Endothelial cell of umbilical vein (primary cell): ENCODE results near the gene SLC8A1. TPM values are rescaled to one million over a fixed set of nuclear protein-coding genes. Genes with fewer than 3 reads are reported as not detected.

Experiments used
- BruUV-seq: library from RNA; stranded (reverse); fragments of 400-500 nt; replicated peaks from 2 replicates; lab custom pipeline; 2021; lab: Mats Ljungman, UMichigan
- CTCF ChIA-PET: fragments of 300-600, 350-600 bp; sonication (Branson Sonifier 250); formaldehyde crosslinking; loops from one replicate; lab custom pipeline; 2021; ENCODE audit warnings: antibody characterized with exemption, inconsistent platforms; lab: Charles Lee
- POLR2A ChIA-PET: fragments of 300-600, 350-600 bp; sonication (Branson Sonifier 250); formaldehyde crosslinking; loops from one replicate; lab custom pipeline; 2021; ENCODE audit warnings: antibody characterized with exemption, inconsistent platforms; lab: Charles Lee
- DNase-seq: peaks from one replicate; pipeline ENCODE4 v3.0.0-alpha.2; 2011; ENCODE audit warnings: low read depth, low spot score
- FAIRE-seq: peaks from 2 replicates; lab custom pipeline; 2011; peaks lifted over from hg19 to GRCh38; lab: Jason Lieb, UNC
- H2AFZ ChIP-seq: 2 replicates; pipeline ENCODE4 v1.6.0; 2012; ENCODE audit warnings: low read depth, low read length, control low read depth, inconsistent platforms
- H3K27ac ChIP-seq: 2 replicates; pipeline ENCODE4 v1.5.1; 2011; ENCODE audit warnings: low read depth, mild to moderate bottlenecking, control low read depth, low read length, moderate library complexity; ENCODE audit not compliant: insufficient read depth
- H3K27me3 ChIP-seq, 2 experiments: 2 replicates each; pipeline versions ENCODE4 v1.6.0 to v1.6.1; 2011; ENCODE audit warnings: low read length in 2 of 2, mixed read lengths in 1 of 2; ENCODE audit not compliant: control insufficient read depth in 2 of 2, insufficient read depth in 2 of 2
- H3K36me3 ChIP-seq, 2 experiments: 2 replicates in 1 of 2; 3 replicates in 1 of 2; pipeline ENCODE4 v1.5.1; 2011; ENCODE audit warnings: low read length in 2 of 2, mild to moderate bottlenecking in 1 of 2, moderate library complexity in 1 of 2; ENCODE audit not compliant: control insufficient read depth in 2 of 2, insufficient read depth in 2 of 2; ENCODE audit errors: extremely low read depth in 1 of 2
- H3K4me1 ChIP-seq: 3 replicates; pipeline ENCODE4 v1.5.1; 2011; ENCODE audit warnings: mild to moderate bottlenecking, low read length; ENCODE audit not compliant: control insufficient read depth, insufficient read depth; ENCODE audit errors: extremely low read depth
- H3K4me2 ChIP-seq: 2 replicates; pipeline ENCODE4 v1.6.1; 2011; ENCODE audit warnings: low read length, control low read depth, mixed read lengths; ENCODE audit not compliant: insufficient read depth
- H3K4me3 ChIP-seq, 3 experiments: fragments of 200-600 bp in 1 of 3; sonication (generic), shearing (Covaris generic) in 1 of 3; replicated peaks in 1 of 3; 2 replicates each; pipeline ENCODE4 v1.5.1; 2011 to 2016; ENCODE audit warnings: control low read depth in 3 of 3, low read length in 3 of 3, mild to moderate bottlenecking in 2 of 3, inconsistent platforms in 1 of 3, low read depth in 1 of 3, moderate library complexity in 1 of 3; ENCODE audit not compliant: insufficient read depth in 1 of 3
- H3K79me2 ChIP-seq: 2 replicates; pipeline ENCODE4 v1.6.0; 2012; ENCODE audit warnings: low read length, inconsistent platforms; ENCODE audit not compliant: control insufficient read depth, insufficient read depth
- H3K9ac ChIP-seq: replicated peaks from 2 replicates; pipeline ENCODE3; 2011; ENCODE audit warnings: low read length, control low read depth; ENCODE audit not compliant: insufficient read depth; ENCODE audit errors: extremely low read depth
- H3K9me1 ChIP-seq: replicated peaks from 3 replicates; pipeline ENCODE4 v1.6.0; 2011; ENCODE audit warnings: mild to moderate bottlenecking, low read length; ENCODE audit not compliant: control insufficient read depth, insufficient read depth; ENCODE audit errors: extremely low read depth
- H3K9me3 ChIP-seq: replicated peaks from 2 replicates; pipeline ENCODE4 v1.5.1; 2012; ENCODE audit warnings: low read length, inconsistent platforms; ENCODE audit not compliant: control insufficient read depth, insufficient read depth
- H4K20me1 ChIP-seq: replicated peaks from 2 replicates; pipeline ENCODE3; 2011; ENCODE audit warnings: mild to moderate bottlenecking, low read length; ENCODE audit not compliant: control insufficient read depth, insufficient read depth; ENCODE audit errors: extremely low read depth
- EZH2 ChIP-seq: IDR thresholded peaks from 2 replicates; pipeline ENCODE4 v1.6.1; 2012; ENCODE audit warnings: borderline replicate concordance, low read depth, mild to moderate bottlenecking, moderate library complexity, low read length, inconsistent platforms; ENCODE audit not compliant: severe bottlenecking
- FOS ChIP-seq: IDR thresholded peaks from 2 replicates; pipeline ENCODE4 v1.6.1; 2011; ENCODE audit warnings: mild to moderate bottlenecking, low read length, moderate library complexity, borderline replicate concordance; ENCODE audit not compliant: insufficient read depth
- GATA2 ChIP-seq: IDR thresholded peaks from 2 replicates; pipeline ENCODE4 v1.7.0; 2011; ENCODE audit warnings: low read depth, mild to moderate bottlenecking, moderate library complexity, mixed read lengths, low read length; ENCODE audit not compliant: insufficient read length, insufficient read depth
- JUN ChIP-seq: IDR thresholded peaks from 2 replicates; pipeline ENCODE4 v1.6.1; 2011; ENCODE audit warnings: borderline replicate concordance, low read depth; ENCODE audit not compliant: insufficient read length, insufficient read depth
- MAX ChIP-seq: IDR thresholded peaks from 2 replicates; pipeline ENCODE4 v1.6.1; 2011; ENCODE audit not compliant: insufficient read depth, insufficient read length
- MYC ChIP-seq: IDR thresholded peaks from one replicate; pipeline ENCODE4 v1.6.1; 2011; ENCODE audit warnings: mild to moderate bottlenecking, low read depth, low read length
- POLR2A ChIP-seq: IDR thresholded peaks from 2 replicates; pipeline ENCODE4 v1.6.1; 2012; ENCODE audit warnings: low read depth, mild to moderate bottlenecking, control low read depth, low read length
- POLR2AphosphoS5 ChIP-seq: IDR thresholded peaks from 2 replicates; pipeline ENCODE4 v1.6.1; 2012; ENCODE audit warnings: low read depth, mild to moderate bottlenecking, control low read depth, low read length, moderate library complexity; ENCODE audit not compliant: insufficient read depth
- dilution Hi-C: fragments of 300-500 bp; cut with MboI; formaldehyde crosslinking; loops from one replicate; pipeline ENCODE4 v1.15.0; 2019; ENCODE audit warnings: low sequenced_read_pairs; ENCODE audit not compliant: extremely low pct_ligation_motif_present
- intact Hi-C: fragments of 100-400 bp; cut with micrococcal nuclease; formaldehyde crosslinking; loops from one replicate; pipeline ENCODE4 v1.10.0; 2022
- polyA plus RNA-seq, 4 experiments: library from polyadenylated mRNA; depleted of rRNA in 3 of 4; stranded (reverse) in 3 of 4; unstranded in 1 of 4; fragments of >200 nt; gene quantifications; 2 replicates each; pipeline versions ENCODE4 v1.2.1 to v1.2.3, GENCODE V29; 2011 to 2012; ENCODE audit warnings: missing spikeins in 1 of 4
- total RNA-seq: library from RNA; stranded (reverse); gene quantifications from 2 replicates; pipeline ENCODE4 v1.2.3, GENCODE V29; 2021
- TF ChIP-seq, protein P1 (sequence below), 2 donors: IDR thresholded peaks; 1 replicate in 1 of 2; 2 replicates in 1 of 2; pipeline ENCODE4 v1.5.1; 2011; ENCODE audit warnings: low read length in 2 of 2, mild to moderate bottlenecking in 2 of 2, moderate library complexity in 2 of 2, control low read depth in 1 of 2, inconsistent platforms in 1 of 2, low read depth in 1 of 2; ENCODE audit not compliant: insufficient read depth in 1 of 2; ENCODE audit errors: extremely low read depth in 1 of 2

The SLC8A1 gene
- total and polyA plus RNA-seq, 2 donors (not counting 3 experiments of a cell fraction or from before 2014, with no cell fraction given): 0.19 to 1.8 TPM

GRCh38 chr2:40184551-40184950 is 267.3 kb downstream of the SLC8A1 start:
- Histone ChIP-seq H3K36me3 (no peaks in the 10 kb centered on the region), H3K9me1 (no peaks in the 10 kb centered on the region), H3K9ac (no peak overlapping the region), H3K4me1 (no peaks in the 10 kb centered on the region), H3K27me3 (no peaks in the 10 kb centered on the region), H3K27ac (no peak overlapping the region), H3K4me2 (no peak overlapping the region), H4K20me1 (no peaks in the 10 kb centered on the region), H2AFZ (no peak overlapping the region), H3K4me3 (no peak overlapping the region), H3K79me2 (no peaks in the 10 kb centered on the region), H3K9me3 (no peaks in the 10 kb centered on the region)
- dilution Hi-C loops: no loop called here
- POLR2A ChIA-PET: no interaction called here
- intact Hi-C loops: no loop called here
- CTCF ChIA-PET: no interaction called here
- FAIRE-seq (no peak), DNase-seq (no peak)
- BruUV-seq: no TSS peak
- TF ChIP-seq JUN (no peak), POLR2A (no peak), FOS (no peak), MYC (no peak), EZH2 (no peak)

GRCh38 chr2:40181855-40182254 is 270.0 kb downstream of the SLC8A1 start:
- Histone ChIP-seq H3K36me3 (no peaks in the 10 kb centered on the region), H3K79me2 (no peaks in the 10 kb centered on the region), H2AFZ (no peak overlapping the region), H4K20me1 (no peaks in the 10 kb centered on the region), H3K9ac (no peak overlapping the region), H3K9me3 (no peaks in the 10 kb centered on the region), H3K4me2 (no peak overlapping the region), H3K4me1 (no peaks in the 10 kb centered on the region), H3K27ac (no peak overlapping the region), H3K9me1 (no peaks in the 10 kb centered on the region), H3K4me3 (no peak overlapping the region), H3K27me3 (no peaks in the 10 kb centered on the region)
- ChIA-PET POLR2A (no interaction called here), CTCF (interaction anchor here (1.1 kb wide), 1 partner anchor 23 kb away, joined by 4 read pairs; no protein-coding TSS in a partner anchor)
- FAIRE-seq: no peak
- BruUV-seq: no TSS peak
- TF ChIP-seq FOS: no peak
- no peak for TF ChIP-seq POLR2A
- no peak for TF ChIP-seq POLR2AphosphoS5
- TF ChIP-seq JUN: no peak
- no peak for TF ChIP-seq GATA2
- TF ChIP-seq, protein P1, sequence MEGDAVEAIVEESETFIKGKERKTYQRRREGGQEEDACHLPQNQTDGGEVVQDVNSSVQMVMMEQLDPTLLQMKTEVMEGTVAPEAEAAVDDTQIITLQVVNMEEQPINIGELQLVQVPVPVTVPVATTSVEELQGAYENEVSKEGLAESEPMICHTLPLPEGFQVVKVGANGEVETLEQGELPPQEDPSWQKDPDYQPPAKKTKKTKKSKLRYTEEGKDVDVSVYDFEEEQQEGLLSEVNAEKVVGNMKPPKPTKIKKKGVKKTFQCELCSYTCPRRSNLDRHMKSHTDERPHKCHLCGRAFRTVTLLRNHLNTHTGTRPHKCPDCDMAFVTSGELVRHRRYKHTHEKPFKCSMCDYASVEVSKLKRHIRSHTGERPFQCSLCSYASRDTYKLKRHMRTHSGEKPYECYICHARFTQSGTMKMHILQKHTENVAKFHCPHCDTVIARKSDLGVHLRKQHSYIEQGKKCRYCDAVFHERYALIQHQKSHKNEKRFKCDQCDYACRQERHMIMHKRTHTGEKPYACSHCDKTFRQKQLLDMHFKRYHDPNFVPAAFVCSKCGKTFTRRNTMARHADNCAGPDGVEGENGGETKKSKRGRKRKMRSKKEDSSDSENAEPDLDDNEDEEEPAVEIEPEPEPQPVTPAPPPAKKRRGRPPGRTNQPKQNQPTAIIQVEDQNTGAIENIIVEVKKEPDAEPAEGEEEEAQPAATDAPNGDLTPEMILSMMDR (IDR thresholded peaks at IDR 0.05; ENCODE audit: extremely low read depth in 1 of 2, insufficient read depth in 1 of 2, low read depth in 1 of 2, low read length in 2 of 2): no peak
- no peak for TF ChIP-seq MAX
- no peak for TF ChIP-seq MYC
- TF ChIP-seq EZH2: no peak
- intact Hi-C loops (no loop called here), dilution Hi-C loops (no loop called here)
- DNase-seq: no peak
